OCI-LY1 (cell line): ENCODE data around the gene CCIN.

Experiments used
- H2AFZ ChIP-seq: fragments of 200-600 bp; sonication (generic), shearing (Covaris generic); 2 replicates; pipeline ENCODE4 v1.6.0; 2014; ENCODE audit warnings: antibody characterized with exemption, mild to moderate bottlenecking, low read length
- H3F3A ChIP-seq: fragments of 200-600 bp; sonication (generic), shearing (Covaris generic); 2 replicates; pipeline ENCODE4 v1.6.0; 2014; ENCODE audit warnings: mild to moderate bottlenecking, antibody characterized with exemption, low read length, moderate library complexity; ENCODE audit not compliant: insufficient read depth
- H3K27ac ChIP-seq: fragments of 200-600 bp; sonication (generic); 2 replicates; pipeline ENCODE4 v1.5.1; 2014; ENCODE audit warnings: low read length, mixed run types, mild to moderate bottlenecking, low read depth; ENCODE audit not compliant: poor library complexity, severe bottlenecking
- H3K27me3 ChIP-seq: fragments of 200-600 bp; sonication (generic); 2 replicates; pipeline ENCODE4 v1.6.0; 2014; ENCODE audit warnings: antibody characterized with exemption, mild to moderate bottlenecking, low read length, moderate library complexity; ENCODE audit not compliant: insufficient read depth
- H3K36me3 ChIP-seq: fragments of 200-600 bp; sonication (generic); 2 replicates; pipeline ENCODE4 v1.6.1; 2014; ENCODE audit warnings: mild to moderate bottlenecking, antibody characterized with exemption, low read length, moderate library complexity, mixed read lengths; ENCODE audit not compliant: insufficient read depth
- H3K4me1 ChIP-seq: fragments of 200-600 bp; sonication (generic); 2 replicates; pipeline ENCODE4 v1.5.1; 2014; ENCODE audit warnings: mild to moderate bottlenecking, low read length, moderate library complexity; ENCODE audit not compliant: insufficient read depth, severe bottlenecking
- H3K4me2 ChIP-seq: fragments of 200-600 bp; sonication (generic), shearing (Covaris generic); 2 replicates; pipeline ENCODE4 v1.6.1; 2014; ENCODE audit warnings: low read length
- H3K4me3 ChIP-seq: fragments of 200-600 bp; sonication (generic); 2 replicates; pipeline ENCODE4 v1.5.1; 2014; ENCODE audit warnings: low read length, low read depth, mild to moderate bottlenecking, mixed read lengths; ENCODE audit not compliant: poor library complexity, severe bottlenecking
- H3K79me2 ChIP-seq: fragments of 200-600 bp; shearing (Covaris generic); 2 replicates; pipeline ENCODE4 v1.6.1; 2016; ENCODE audit warnings: mixed run types, low read length, mixed read lengths; ENCODE audit not compliant: insufficient read depth
- H3K9ac ChIP-seq: fragments of 200-600 bp; sonication (generic), shearing (Covaris generic); 2 replicates; pipeline ENCODE4 v1.6.1; 2014; ENCODE audit warnings: mild to moderate bottlenecking, low read length, mixed read lengths
- H3K9me2 ChIP-seq: fragments of 200-600 bp; sonication (generic), shearing (Covaris generic); 2 replicates; pipeline ENCODE4 v1.6.1; 2014; ENCODE audit warnings: low read depth, mild to moderate bottlenecking, low read length, mixed read lengths
- H3K9me3 ChIP-seq: fragments of 200-600 bp; shearing (Covaris generic); 2 replicates; pipeline ENCODE4 v1.6.1; 2014; ENCODE audit warnings: low read length, mixed read lengths
- H4K20me1 ChIP-seq: fragments of 200-600 bp; sonication (generic), shearing (Covaris generic); 2 replicates; pipeline ENCODE4 v1.6.0; 2016; ENCODE audit warnings: mild to moderate bottlenecking, low read length; ENCODE audit not compliant: insufficient read depth
- CTCF ChIP-seq: fragments of 200-600 bp; sonication (generic), shearing (Covaris generic); IDR thresholded peaks from 2 replicates; pipeline ENCODE4 v1.5.1; 2017; ENCODE audit warnings: mild to moderate bottlenecking, antibody characterized with exemption, low read length, moderate library complexity, mixed read lengths
- EZH2 ChIP-seq: fragments of 200-600 bp; sonication (generic), shearing (Covaris generic); IDR thresholded peaks from 2 replicates; pipeline ENCODE4 v1.8.0; 2017; ENCODE audit warnings: borderline replicate concordance, mixed run types, mild to moderate bottlenecking, antibody characterized with exemption, low read length, moderate library complexity, mixed read lengths

CCIN gene

GRCh38 chr9:36151316-36152210 is 17.6 kb upstream of the CCIN start:
- peak overlapping the region; percentile 99 for H2AFZ ChIP-seq
- no peaks in the 10 kb centered on the region for H4K20me1 ChIP-seq
- TF ChIP-seq CTCF (no peak), EZH2 (no peak)
- no peaks in the 10 kb centered on the region for H3K36me3 ChIP-seq
- H3K27ac ChIP-seq: peak overlapping the region; percentile 19
- H3K9me2 ChIP-seq: no peaks in the 10 kb centered on the region
- no peaks in the 10 kb centered on the region for H3K9me3 ChIP-seq
- no peaks in the 10 kb centered on the region for H3K79me2 ChIP-seq
- H3F3A ChIP-seq: no peaks in the 10 kb centered on the region
- peak overlapping the region; percentile 38; the same call in 1 of the 2 replicates for H3K9ac ChIP-seq
- H3K4me1 ChIP-seq: peaks cover 40% of the 10 kb centered on the region
- H3K4me2 ChIP-seq: peak overlapping the region; percentile 60
- H3K27me3 ChIP-seq: no peaks in the 10 kb centered on the region
- H3K4me3 ChIP-seq: peak overlapping the region; percentile 47

- no peak overlapping the region for H3K9ac ChIP-seq
- no peaks in the 10 kb centered on the region for H3K27me3 ChIP-seq
- H3K4me1 ChIP-seq: peaks cover 40% of the 10 kb centered on the region
- no peaks in the 10 kb centered on the region for H3K9me3 ChIP-seq
- TF ChIP-seq CTCF (no peak), EZH2 (no peak)
- H3K4me3 ChIP-seq: no peak overlapping the region
- peak overlapping the region; percentile 3; the same call in 1 of the 2 replicates for H3K4me2 ChIP-seq
- no peaks in the 10 kb centered on the region for H3K9me2 ChIP-seq
- no peak overlapping the region for H2AFZ ChIP-seq
- no peak overlapping the region for H3K27ac ChIP-seq
- H4K20me1 ChIP-seq: no peaks in the 10 kb centered on the region
- no peaks in the 10 kb centered on the region for H3K79me2 ChIP-seq
- H3K36me3 ChIP-seq: no peaks in the 10 kb centered on the region
- no peaks in the 10 kb centered on the region for H3F3A ChIP-seq
Observed at GRCh38 chr9:36152741-36153438, 16.3 kb upstream of the CCIN start.

- Histone ChIP-seq H4K20me1 (no peaks in the 10 kb centered on the region), H3F3A (no peaks in the 10 kb centered on the region), H3K27me3 (no peaks in the 10 kb centered on the region), H3K9me3 (no peaks in the 10 kb centered on the region), H3K4me2 (peak overlapping the region; percentile 3; the same call in 1 of the 2 replicates), H3K9ac (no peak overlapping the region), H3K9me2 (no peaks in the 10 kb centered on the region), H3K79me2 (no peaks in the 10 kb centered on the region), H3K27ac (no peak overlapping the region), H3K36me3 (no peaks in the 10 kb centered on the region), H3K4me3 (no peak overlapping the region), H3K4me1 (peaks cover 37% of the 10 kb centered on the region), H2AFZ (no peak overlapping the region)
- TF ChIP-seq EZH2 (no peak), CTCF (no peak)
Observed at GRCh38 chr9:36153746-36154145, 15.4 kb upstream of the CCIN start.
